ENCODE measurements around the gene ZBTB46. TPM values are rescaled to one million over a fixed set of nuclear protein-coding genes. Genes with fewer than 3 reads are reported as not detected.

The ZBTB46 gene
- total RNA-seq, 1 donor from 2014 or later: 1.1 TPM

GRCh38 chr20:63828951-63829350 lies 2.1 kb downstream of the ZBTB46 start:
- Mint-ChIP-seq H3K36me3 (ENCODE audit: low read depth) (no peaks in the 10 kb centered on the region), H3K9me3 (no peaks in the 10 kb centered on the region), H3K27me3 (ENCODE audit: insufficient read depth) (peaks cover 44% of the 10 kb centered on the region), H3K27ac (no peak overlapping the region), H3K4me3 (peak overlapping the region; percentile 90), H3K4me1 (ENCODE audit: low read depth) (peaks cover 13% of the 10 kb centered on the region)
- DNase-seq (ENCODE audit: low spot score): no peak
- intact Hi-C loops (cut with micrococcal nuclease): loop anchor here (2.0 kb wide), 1 partner anchor 36 kb away; the partner anchor contains the start of gene TPD52L2

GRCh38 chr20:63828545-63828944 lies 2.5 kb downstream of the ZBTB46 start:
- DNase-seq (ENCODE audit: low spot score): no peak
- intact Hi-C loops (cut with micrococcal nuclease): loop anchor here (2.0 kb wide), 1 partner anchor 36 kb away; the partner anchor contains the start of gene TPD52L2
- no peaks in the 10 kb centered on the region for H3K9me3 Mint-ChIP-seq
- H3K4me3 Mint-ChIP-seq: no peak overlapping the region
- no peak overlapping the region for H3K27ac Mint-ChIP-seq
- peaks cover 13% of the 10 kb centered on the region for H3K4me1 Mint-ChIP-seq (ENCODE audit: low read depth)
- H3K27me3 Mint-ChIP-seq (ENCODE audit: insufficient read depth): peaks cover 44% of the 10 kb centered on the region
- H3K36me3 Mint-ChIP-seq (ENCODE audit: low read depth): no peaks in the 10 kb centered on the region

DNA sequence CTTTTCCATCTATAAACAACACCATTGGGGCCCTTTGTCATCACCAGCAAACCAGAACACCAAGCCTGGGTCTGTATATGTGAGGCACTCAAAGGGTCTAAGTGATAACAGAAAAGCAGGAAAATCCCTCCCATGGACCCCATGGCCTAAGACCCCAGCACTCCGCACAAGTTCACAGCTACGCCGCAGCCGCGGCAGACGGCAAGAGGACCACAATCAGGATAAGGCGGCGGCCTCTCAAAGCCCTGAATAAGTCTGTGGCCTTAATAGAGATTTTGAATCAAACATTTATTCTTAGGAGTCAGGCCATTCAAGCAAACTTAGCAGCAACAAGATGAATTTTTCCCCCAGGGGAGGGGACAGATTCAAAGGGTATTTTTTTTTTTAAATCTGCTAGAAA lies 2.9 kb downstream of the ZBTB46 start:
- intact Hi-C loops (cut with micrococcal nuclease): loop anchor here (2.0 kb wide), 1 partner anchor 37 kb away; the partner anchor contains the start of gene TPD52L2
- no peaks in the 10 kb centered on the region for H3K36me3 Mint-ChIP-seq (ENCODE audit: low read depth)

DNA sequence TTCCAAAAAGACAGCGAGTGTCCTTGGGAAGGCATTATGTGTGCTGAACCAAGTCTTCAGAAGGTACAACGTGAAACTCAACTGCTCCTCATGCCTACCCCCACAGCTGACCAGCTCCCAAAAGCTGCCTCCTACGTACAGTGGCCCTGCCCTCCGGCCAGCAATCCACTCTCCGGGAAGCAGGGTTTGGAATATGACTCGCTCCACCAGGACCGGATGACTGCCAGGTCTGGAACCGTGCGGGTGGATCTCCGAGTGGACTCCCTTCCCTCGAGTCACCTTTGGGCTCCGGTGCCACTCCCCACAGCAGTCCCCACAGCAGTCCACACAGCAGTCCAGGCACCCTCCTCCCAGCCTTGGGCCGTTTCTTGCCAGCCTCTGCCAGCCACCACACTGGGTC lies 4.3 kb downstream of the ZBTB46 start:
- Mint-ChIP-seq H3K4me3 (no peak overlapping the region), H3K27me3 (ENCODE audit: insufficient read depth) (peaks cover 37% of the 10 kb centered on the region), H3K9me3 (no peaks in the 10 kb centered on the region), H3K36me3 (ENCODE audit: low read depth) (no peaks in the 10 kb centered on the region), H3K4me1 (ENCODE audit: low read depth) (peaks cover 13% of the 10 kb centered on the region), H3K27ac (no peak overlapping the region)
- no peak for DNase-seq (ENCODE audit: low spot score)
- intact Hi-C loops (cut with micrococcal nuclease): no loop called here

More for the DNA sequence above, 2.9 kb downstream of the ZBTB46 start:
- DNase-seq (ENCODE audit: low spot score): no peak
- Mint-ChIP-seq H3K27ac (no peak overlapping the region), H3K27me3 (ENCODE audit: insufficient read depth) (peaks cover 40% of the 10 kb centered on the region), H3K4me3 (no peak overlapping the region), H3K4me1 (ENCODE audit: low read depth) (peaks cover 13% of the 10 kb centered on the region), H3K9me3 (no peaks in the 10 kb centered on the region)

DNA sequence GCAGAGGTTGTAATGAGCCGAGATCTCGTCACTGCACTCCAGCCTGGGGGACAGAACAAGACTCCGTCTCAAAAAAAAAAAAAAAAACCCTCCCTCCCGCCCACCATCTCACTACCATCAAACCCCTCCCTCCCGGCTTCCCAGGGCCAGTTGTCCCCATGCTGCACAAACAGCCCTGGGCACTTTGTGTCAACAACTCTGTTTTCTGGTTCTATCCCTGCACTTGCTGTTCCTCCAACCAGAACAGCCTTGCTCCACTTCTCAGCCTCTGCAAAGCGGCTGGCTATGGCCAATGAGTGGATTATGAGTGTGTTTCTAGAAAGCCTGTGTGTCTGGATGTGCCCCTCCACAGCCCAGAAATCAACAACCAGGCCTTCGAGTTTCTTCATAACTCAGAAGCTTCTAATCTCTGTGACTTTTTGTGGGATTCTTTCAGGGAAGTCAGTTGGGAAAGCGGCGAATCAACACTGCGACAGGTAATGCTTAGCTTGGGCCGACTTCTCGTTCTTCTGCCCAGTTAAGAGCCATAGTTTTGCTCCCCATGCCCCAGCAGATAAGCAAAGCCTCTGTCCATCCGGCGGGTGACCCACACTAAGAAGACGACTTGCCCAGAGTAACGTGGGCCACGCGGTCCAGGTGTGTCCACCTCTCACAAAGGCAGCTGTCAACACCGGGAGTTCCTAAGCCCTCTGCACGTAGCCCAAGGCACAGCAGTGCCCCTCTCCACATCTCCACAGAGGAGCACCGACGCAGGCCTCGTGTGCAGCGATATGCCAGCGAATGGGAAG lies 5.5 kb downstream of the ZBTB46 start:
- Mint-ChIP-seq H3K27me3 (ENCODE audit: insufficient read depth) (peaks cover 37% of the 10 kb centered on the region), H3K36me3 (ENCODE audit: low read depth) (no peaks in the 10 kb centered on the region), H3K4me1 (ENCODE audit: low read depth) (peaks cover 13% of the 10 kb centered on the region), H3K4me3 (no peak overlapping the region), H3K9me3 (no peaks in the 10 kb centered on the region), H3K27ac (no peak overlapping the region)
- DNase-seq (ENCODE audit: low spot score): no peak
- intact Hi-C loops (cut with micrococcal nuclease): no loop called here

GRCh38 chr20:63823691-63824311 lies 7.3 kb downstream of the ZBTB46 start:
- no peaks in the 10 kb centered on the region for H3K4me1 Mint-ChIP-seq (ENCODE audit: low read depth)
- peaks cover 23% of the 10 kb centered on the region for H3K27me3 Mint-ChIP-seq (ENCODE audit: insufficient read depth)
- no peak overlapping the region for H3K4me3 Mint-ChIP-seq
- intact Hi-C loops (cut with micrococcal nuclease): no loop called here
- no peak overlapping the region for H3K27ac Mint-ChIP-seq
- DNase-seq (ENCODE audit: low spot score): no peak
- H3K9me3 Mint-ChIP-seq: no peaks in the 10 kb centered on the region
- no peaks in the 10 kb centered on the region for H3K36me3 Mint-ChIP-seq (ENCODE audit: low read depth)

DNA sequence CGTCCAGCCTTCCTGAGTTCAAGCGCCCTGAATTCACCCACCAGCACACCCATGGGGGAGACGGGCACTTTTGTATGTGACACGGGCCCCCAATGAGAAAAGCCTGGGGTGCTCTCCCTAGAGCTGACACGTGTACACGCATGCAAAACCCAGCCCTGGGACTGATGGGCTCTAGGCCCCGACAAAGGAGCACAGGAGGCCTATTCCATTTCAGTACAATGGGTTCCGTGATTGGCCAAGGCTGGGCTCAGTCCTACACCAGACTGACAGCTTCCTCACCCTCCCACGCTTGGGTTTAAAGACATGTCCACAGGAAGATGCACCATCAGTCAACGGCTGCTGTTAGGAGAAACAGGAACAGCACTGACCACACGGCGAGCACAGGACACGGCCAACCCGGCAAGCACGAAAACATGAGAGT lies 8.8 kb downstream of the ZBTB46 start:
- H3K9me3 Mint-ChIP-seq: no peaks in the 10 kb centered on the region
- intact Hi-C loops (cut with micrococcal nuclease): no loop called here
- no peaks in the 10 kb centered on the region for H3K36me3 Mint-ChIP-seq (ENCODE audit: low read depth)
- no peak overlapping the region for H3K4me3 Mint-ChIP-seq
- peaks cover 14% of the 10 kb centered on the region for H3K27me3 Mint-ChIP-seq (ENCODE audit: insufficient read depth)
- no peak for DNase-seq (ENCODE audit: low spot score)
- no peaks in the 10 kb centered on the region for H3K4me1 Mint-ChIP-seq (ENCODE audit: low read depth)
- no peak overlapping the region for H3K27ac Mint-ChIP-seq

DNA sequence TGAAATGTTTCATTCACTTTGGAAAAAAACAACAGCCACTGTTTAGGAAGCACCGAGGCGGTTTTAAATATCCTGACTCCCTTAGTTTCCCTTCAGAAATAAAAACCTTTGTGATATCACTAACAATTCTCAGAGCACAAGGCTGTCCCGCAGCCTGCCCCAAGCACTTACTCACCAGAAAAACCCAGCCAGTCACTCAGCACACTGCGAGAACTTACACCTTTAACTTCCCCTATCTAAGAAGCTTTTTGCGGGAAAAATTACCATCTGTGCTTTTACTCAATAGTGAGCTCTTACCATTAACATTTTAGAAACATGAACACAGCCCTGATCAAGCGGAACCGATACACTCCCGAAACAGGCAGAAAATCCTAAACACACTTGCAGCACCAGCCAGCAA lies 9.3 kb downstream of the ZBTB46 start:
- intact Hi-C loops (cut with micrococcal nuclease): no loop called here
- no peaks in the 10 kb centered on the region for H3K9me3 Mint-ChIP-seq
- no peaks in the 10 kb centered on the region for H3K4me1 Mint-ChIP-seq (ENCODE audit: low read depth)
- H3K27me3 Mint-ChIP-seq (ENCODE audit: insufficient read depth): peaks cover 14% of the 10 kb centered on the region
- no peaks in the 10 kb centered on the region for H3K36me3 Mint-ChIP-seq (ENCODE audit: low read depth)
- no peak overlapping the region for H3K27ac Mint-ChIP-seq
- no peak for DNase-seq (ENCODE audit: low spot score)
- H3K4me3 Mint-ChIP-seq: no peak overlapping the region

- Mint-ChIP-seq H3K27me3 (ENCODE audit: insufficient read depth) (peaks cover 6% of the 10 kb centered on the region), H3K27ac (peak overlapping the region; percentile 8), H3K36me3 (ENCODE audit: low read depth) (no peaks in the 10 kb centered on the region), H3K4me3 (no peak overlapping the region), H3K9me3 (no peaks in the 10 kb centered on the region), H3K4me1 (ENCODE audit: low read depth) (no peaks in the 10 kb centered on the region)
- DNase-seq (ENCODE audit: low spot score): no peak
- intact Hi-C loops (cut with micrococcal nuclease): no loop called here
Measured at GRCh38 chr20:63819224-63819921, 11.7 kb downstream of the ZBTB46 start.

- Mint-ChIP-seq H3K9me3 (no peaks in the 10 kb centered on the region), H3K27ac (no peak overlapping the region), H3K4me3 (no peak overlapping the region), H3K4me1 (ENCODE audit: low read depth) (no peaks in the 10 kb centered on the region), H3K27me3 (ENCODE audit: insufficient read depth) (peaks cover 3% of the 10 kb centered on the region), H3K36me3 (ENCODE audit: low read depth) (no peaks in the 10 kb centered on the region)
- DNase-seq (ENCODE audit: low spot score): no peak
- intact Hi-C loops (cut with micrococcal nuclease): no loop called here
Measured at GRCh38 chr20:63815615-63816253, 15.3 kb downstream of the ZBTB46 start.

- Mint-ChIP-seq H3K4me1 (ENCODE audit: low read depth) (no peaks in the 10 kb centered on the region), H3K27me3 (ENCODE audit: insufficient read depth) (peaks cover 3% of the 10 kb centered on the region), H3K9me3 (no peaks in the 10 kb centered on the region), H3K27ac (no peak overlapping the region), H3K4me3 (no peak overlapping the region), H3K36me3 (ENCODE audit: low read depth) (no peaks in the 10 kb centered on the region)
- intact Hi-C loops (cut with micrococcal nuclease): no loop called here
- no peak for DNase-seq (ENCODE audit: low spot score)
Measured at GRCh38 chr20:63814891-63815614, 16.0 kb downstream of the ZBTB46 start.

GRCh38 chr20:63811491-63811875 lies 19.6 kb downstream of the ZBTB46 start:
- peaks cover 3% of the 10 kb centered on the region for H3K27me3 Mint-ChIP-seq (ENCODE audit: insufficient read depth)
- no peak for DNase-seq (ENCODE audit: low spot score)
- no peaks in the 10 kb centered on the region for H3K4me1 Mint-ChIP-seq (ENCODE audit: low read depth)
- H3K4me3 Mint-ChIP-seq: no peak overlapping the region
- H3K36me3 Mint-ChIP-seq (ENCODE audit: low read depth): no peaks in the 10 kb centered on the region
- intact Hi-C loops (cut with micrococcal nuclease): no loop called here
- H3K27ac Mint-ChIP-seq: no peak overlapping the region
- H3K9me3 Mint-ChIP-seq: no peaks in the 10 kb centered on the region

All from activated T-helper 1 cell treated with anti-CD3 and anti-CD28 coated beads, Interleukin-12 subunit alpha, Interleukin-12 subunit beta, Interleukin-2, Interleukin-4 antibody, amounts not matched to agents 30 ng/mL and 10 ng/mL and 1 ng/mL, durations not matched to agents 14 hours and 24 hours and 36 hours (primary cell).